Stimulated activated CD4-positive, alpha-beta T cell treated with anti-CD3 and anti-CD28 coated beads, Interleukin-1b, Interleukin-23, amount 100 ng/mL, for 4 hours (primary cell): Measurements from ENCODE around the gene RBM44.
"Not testable (repeated sequence)": the region's sequence is repeated elsewhere in the genome, so short reads cannot be mapped to it uniquely, and the experiment has no call there.

Experiments
- DNase-seq, 2 donors: peaks; one replicate each; pipeline ENCODE4 v3.0.0-alpha.2; 2020; ENCODE audit warnings: low read depth in 2 of 2

RBM44 gene

GRCh38 chr2:237782181-237782580, 16.4 kb upstream of the RBM44 start:
- no peak for DNase-seq

- not testable (repeated sequence) for DNase-seq
Observed at GRCh38 chr2:237783678-237784077, 14.9 kb upstream of the RBM44 start.

- DNase-seq, result no peak
Observed at GRCh38 chr2:237786936-237787335, 11.6 kb upstream of the RBM44 start.

GRCh38 chr2:237790353-237790752, 8.2 kb upstream of the RBM44 start:
- no peak for DNase-seq

GRCh38 chr2:237791977-237792727, 6.4 kb upstream of the RBM44 start:
- no peak for DNase-seq

- no peak for DNase-seq
Observed at GRCh38 chr2:237797253-237797652, 1.3 kb upstream of the RBM44 start.

GRCh38 chr2:237799060-237799428, 465 bp downstream of the RBM44 start:
- no peak for DNase-seq

- no peak for DNase-seq
Observed at GRCh38 chr2:237801466-237801865, 2.9 kb downstream of the RBM44 start.

- no peak for DNase-seq
Observed at GRCh38 chr2:237806334-237806733, 7.8 kb downstream of the RBM44 start.

GRCh38 chr2:237815637-237816036, 17.1 kb downstream of the RBM44 start:
- DNase-seq, result no peak

- no peak for DNase-seq
Observed at GRCh38 chr2:237816531-237816930, 18.0 kb downstream of the RBM44 start.

- DNase-seq, result no peak
Observed at GRCh38 chr2:237818066-237818473, 19.5 kb downstream of the RBM44 start.

GRCh38 chr2:237819231-237819630, 20.7 kb downstream of the RBM44 start:
- DNase-seq, result no peak

GRCh38 chr2:237820421-237820820, 21.8 kb downstream of the RBM44 start:
- no peak for DNase-seq

- DNase-seq, result no peak
Observed at GRCh38 chr2:237823544-237823943, 25.0 kb downstream of the RBM44 start.

- no peak for DNase-seq
Observed at GRCh38 chr2:237824085-237824484, 25.5 kb downstream of the RBM44 start.

GRCh38 chr2:237827421-237827987, 28.9 kb downstream of the RBM44 start:
- DNase-seq, result no peak

GRCh38 chr2:237830522-237830921, 31.9 kb downstream of the RBM44 start:
- no peak for DNase-seq

GRCh38 chr2:237833546-237833945, 35.0 kb downstream of the RBM44 start:
- DNase-seq, result no peak

GRCh38 chr2:237835372-237835771, 36.8 kb downstream of the RBM44 start:
- DNase-seq, result no peak

- DNase-seq, result no peak
Observed at GRCh38 chr2:237841051-237841450, 42.5 kb downstream of the RBM44 start.

GRCh38 chr2:237848940-237849339, 50.4 kb downstream of the RBM44 start:
- not testable (repeated sequence) for DNase-seq

- DNase-seq, result no peak
Observed at GRCh38 chr2:237854295-237854694, 55.7 kb downstream of the RBM44 start.

- DNase-seq, result no peak
Observed at GRCh38 chr2:237857791-237858190, 59.2 kb downstream of the RBM44 start.
